OCI-LY3 (cell line): ENCODE measurements around the gene CRB3.

Experiments
- H2AFZ ChIP-seq: fragments of 200-600, 300-600 bp; shearing (Covaris generic); 2 replicates; pipeline ENCODE4 v1.6.0; 2014; ENCODE audit warnings: antibody characterized with exemption, low read depth, low read length
- H3K27ac ChIP-seq: fragments of 200-600, 300-600 bp; sonication (generic); 2 replicates; pipeline ENCODE4 v1.5.1; 2014; ENCODE audit warnings: mild to moderate bottlenecking, low read length, moderate library complexity, mixed read lengths
- H3K27me3 ChIP-seq: fragments of 200-600, 300-600 bp; sonication (generic); 2 replicates; pipeline ENCODE4 v1.6.1; 2014; ENCODE audit warnings: low read depth, low read length, mixed read lengths
- H3K36me3 ChIP-seq: fragments of 200-600, 300-600 bp; sonication (generic); replicated peaks from 2 replicates; pipeline ENCODE3; 2014; ENCODE audit warnings: low read depth, low read length, mixed read lengths
- H3K4me1 ChIP-seq: fragments of 300-600, 200-600 bp; sonication (generic); 2 replicates; pipeline ENCODE4 v1.6.1; 2014; ENCODE audit warnings: low read length, mixed read lengths
- H3K4me2 ChIP-seq: fragments of 200-600, 300-600 bp; sonication (generic); 2 replicates; pipeline ENCODE4 v1.6.1; 2014; ENCODE audit warnings: low read length, mixed read lengths
- H3K4me3 ChIP-seq: fragments of 300-600, 200-600 bp; sonication (generic); 2 replicates; pipeline ENCODE4 v1.5.1; 2014; ENCODE audit warnings: antibody characterized with exemption, mild to moderate bottlenecking, low read length, moderate library complexity
- H3K79me2 ChIP-seq: fragments of 300-600, 200-600 bp; shearing (Covaris generic); 2 replicates; pipeline ENCODE4 v1.6.1; 2014; ENCODE audit warnings: mild to moderate bottlenecking, low read length, mixed read lengths
- H3K9ac ChIP-seq: fragments of 300-600, 200-600 bp; shearing (Covaris generic); 2 replicates; pipeline ENCODE4 v1.6.0; 2014; ENCODE audit warnings: mild to moderate bottlenecking, low read length, moderate library complexity
- H3K9me3 ChIP-seq: fragments of 200-600, 300-600 bp; shearing (Covaris generic); 2 replicates; pipeline ENCODE4 v1.6.1; 2014; ENCODE audit warnings: low read length, mixed read lengths; ENCODE audit not compliant: insufficient read depth
- H4K20me1 ChIP-seq: fragments of 200-600, 300-600 bp; sonication (generic); 2 replicates; pipeline ENCODE4 v1.6.1; 2016; ENCODE audit warnings: low read length, mixed read lengths; ENCODE audit not compliant: insufficient read depth
- EZH2phosphoT487 ChIP-seq: fragments of 200-600 bp; shearing (Covaris generic); IDR thresholded peaks from 2 replicates; pipeline ENCODE4 v1.6.1; 2018; ENCODE audit warnings: antibody characterized with exemption, mixed run types, low read depth
- TF ChIP-seq, protein P1 (sequence below): fragments of 200-600, 300-600 bp; sonication (generic); IDR thresholded peaks from 2 replicates; pipeline ENCODE4 v1.5.1; 2014; ENCODE audit warnings: antibody characterized with exemption, low read length, low read depth

CRB3 gene

DNA sequence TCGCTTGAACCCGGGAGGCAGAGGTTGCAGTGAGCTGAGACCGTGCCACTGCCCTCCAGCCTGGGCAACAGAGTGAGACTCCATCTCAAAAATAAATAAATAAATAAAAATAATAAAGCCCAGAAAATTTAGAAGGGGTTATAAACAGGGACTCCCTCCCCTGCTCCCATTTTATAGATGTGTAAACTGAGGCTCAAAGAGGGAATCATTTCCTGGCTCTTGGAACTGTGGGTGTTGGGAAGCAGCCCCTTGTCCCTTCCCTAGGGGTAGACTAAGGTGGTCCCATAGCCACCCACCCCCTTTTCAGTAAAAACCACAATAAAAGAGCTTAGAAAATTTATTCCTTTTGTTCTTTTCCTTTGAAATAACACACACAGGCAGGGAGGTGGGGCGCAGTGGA is 24.3 kb upstream of the CRB3 start:
- Histone ChIP-seq H3K79me2 (no peaks in the 10 kb centered on the region), H3K27me3 (no peaks in the 10 kb centered on the region), H3K4me2 (no peak overlapping the region), H3K9ac (no peak overlapping the region), H3K4me1 (no peaks in the 10 kb centered on the region), H3K9me3 (no peaks in the 10 kb centered on the region), H3K36me3 (peaks cover 13% of the 10 kb centered on the region), H3K27ac (no peak overlapping the region), H4K20me1 (no peaks in the 10 kb centered on the region), H3K4me3 (no peak overlapping the region), H2AFZ (no peak overlapping the region)
- TF ChIP-seq, protein P1, sequence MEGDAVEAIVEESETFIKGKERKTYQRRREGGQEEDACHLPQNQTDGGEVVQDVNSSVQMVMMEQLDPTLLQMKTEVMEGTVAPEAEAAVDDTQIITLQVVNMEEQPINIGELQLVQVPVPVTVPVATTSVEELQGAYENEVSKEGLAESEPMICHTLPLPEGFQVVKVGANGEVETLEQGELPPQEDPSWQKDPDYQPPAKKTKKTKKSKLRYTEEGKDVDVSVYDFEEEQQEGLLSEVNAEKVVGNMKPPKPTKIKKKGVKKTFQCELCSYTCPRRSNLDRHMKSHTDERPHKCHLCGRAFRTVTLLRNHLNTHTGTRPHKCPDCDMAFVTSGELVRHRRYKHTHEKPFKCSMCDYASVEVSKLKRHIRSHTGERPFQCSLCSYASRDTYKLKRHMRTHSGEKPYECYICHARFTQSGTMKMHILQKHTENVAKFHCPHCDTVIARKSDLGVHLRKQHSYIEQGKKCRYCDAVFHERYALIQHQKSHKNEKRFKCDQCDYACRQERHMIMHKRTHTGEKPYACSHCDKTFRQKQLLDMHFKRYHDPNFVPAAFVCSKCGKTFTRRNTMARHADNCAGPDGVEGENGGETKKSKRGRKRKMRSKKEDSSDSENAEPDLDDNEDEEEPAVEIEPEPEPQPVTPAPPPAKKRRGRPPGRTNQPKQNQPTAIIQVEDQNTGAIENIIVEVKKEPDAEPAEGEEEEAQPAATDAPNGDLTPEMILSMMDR, result no peak
- no peak for TF ChIP-seq EZH2phosphoT487

DNA sequence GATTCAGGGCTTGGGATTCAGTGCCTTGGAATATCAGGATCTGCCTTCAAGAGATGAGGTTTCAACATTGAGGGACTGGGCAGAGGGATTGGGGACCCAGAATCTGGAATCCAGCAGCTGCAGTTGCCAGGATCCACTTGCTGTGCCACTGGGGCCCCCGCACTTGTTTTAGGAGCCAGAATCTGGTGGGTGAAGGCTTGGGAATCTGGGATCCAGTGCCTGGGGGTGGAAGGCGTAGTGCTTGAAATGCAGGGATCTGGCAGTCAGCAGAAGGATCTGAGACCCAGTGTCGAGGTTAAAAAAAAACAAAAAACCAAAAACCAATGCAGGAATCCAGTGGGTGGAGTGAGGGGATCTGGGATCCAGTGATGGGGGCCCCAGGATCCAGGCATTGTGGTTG is 23.2 kb upstream of the CRB3 start:
- no peak overlapping the region for H3K4me2 ChIP-seq
- no peaks in the 10 kb centered on the region for H3K79me2 ChIP-seq
- H4K20me1 ChIP-seq, result no peaks in the 10 kb centered on the region
- H3K4me1 ChIP-seq, result no peaks in the 10 kb centered on the region
- H3K27me3 ChIP-seq, result no peaks in the 10 kb centered on the region
- no peak overlapping the region for H3K27ac ChIP-seq
- no peak overlapping the region for H3K4me3 ChIP-seq
- H2AFZ ChIP-seq, result no peak overlapping the region
- no peak for TF ChIP-seq EZH2phosphoT487
- TF ChIP-seq, protein P1, result no peak
- no peaks in the 10 kb centered on the region for H3K9me3 ChIP-seq
- no peak overlapping the region for H3K9ac ChIP-seq
- peaks cover 21% of the 10 kb centered on the region for H3K36me3 ChIP-seq

DNA sequence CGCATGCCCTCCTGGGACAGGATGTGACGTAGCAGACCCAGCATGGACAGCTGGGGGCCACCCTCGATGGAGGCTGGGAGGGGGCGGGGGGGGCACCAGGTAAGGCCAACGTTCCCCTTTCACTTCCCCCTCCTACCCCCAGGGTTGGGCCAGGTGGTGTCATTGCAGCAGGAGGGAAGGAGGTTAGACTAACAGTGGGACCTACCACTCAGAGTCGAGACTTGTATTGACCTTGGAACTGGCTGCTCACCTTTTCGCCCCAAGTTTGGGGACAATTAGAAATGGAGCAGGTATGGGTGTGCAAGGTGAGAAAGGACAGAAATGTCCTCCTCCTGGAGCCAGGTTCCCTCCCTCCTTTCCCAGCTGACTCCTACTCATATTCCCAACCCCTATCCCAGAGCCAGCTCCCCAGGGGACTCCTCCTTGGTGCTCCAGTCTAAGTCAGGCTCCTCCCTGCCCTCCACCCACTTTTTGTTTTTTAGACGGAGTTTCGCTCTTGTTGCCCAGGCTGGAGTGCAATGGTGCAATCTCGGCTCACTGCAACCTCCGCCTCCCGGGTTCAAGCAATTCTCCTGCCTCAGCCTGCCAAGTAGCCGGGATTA is 21.9 kb upstream of the CRB3 start:
- no peaks in the 10 kb centered on the region for H3K4me1 ChIP-seq
- peaks cover 30% of the 10 kb centered on the region for H3K36me3 ChIP-seq
- no peaks in the 10 kb centered on the region for H3K79me2 ChIP-seq
- H3K4me3 ChIP-seq, result no peak overlapping the region
- no peak overlapping the region for H3K27ac ChIP-seq
- no peaks in the 10 kb centered on the region for H3K27me3 ChIP-seq
- H3K4me2 ChIP-seq, result no peak overlapping the region
- no peaks in the 10 kb centered on the region for H3K9me3 ChIP-seq
- TF ChIP-seq EZH2phosphoT487, result no peak
- TF ChIP-seq, protein P1, result no peak
- H2AFZ ChIP-seq, result no peak overlapping the region
- H3K9ac ChIP-seq, result no peak overlapping the region
- no peaks in the 10 kb centered on the region for H4K20me1 ChIP-seq

DNA sequence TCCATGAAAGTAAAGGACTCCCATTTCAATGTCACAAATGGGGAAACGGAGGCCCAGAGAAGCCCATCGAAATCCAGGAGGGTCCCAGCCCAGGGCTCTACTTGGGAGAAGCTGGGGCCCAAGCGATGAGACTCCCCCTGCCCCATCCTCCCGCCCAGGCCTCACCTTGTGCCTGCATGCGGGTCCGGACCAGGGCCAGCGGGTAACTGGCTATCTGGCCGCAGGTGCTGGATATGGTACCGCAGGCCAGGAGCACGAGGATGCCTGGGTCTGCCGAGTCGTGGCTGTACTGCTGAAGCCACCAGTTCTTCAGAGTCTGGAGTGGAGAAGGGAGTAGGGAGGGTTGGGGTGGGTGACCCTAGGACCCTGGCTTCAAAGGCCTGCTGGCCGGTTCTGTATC is 20.1 kb upstream of the CRB3 start:
- H3K36me3 ChIP-seq, result peaks cover 35% of the 10 kb centered on the region

More for the DNA sequence above, 20.1 kb upstream of the CRB3 start:
- TF ChIP-seq, protein P1, result no peak
- no peak for TF ChIP-seq EZH2phosphoT487
- no peak overlapping the region for H3K27ac ChIP-seq
- no peaks in the 10 kb centered on the region for H3K79me2 ChIP-seq
- H3K27me3 ChIP-seq, result no peaks in the 10 kb centered on the region
- no peak overlapping the region for H3K9ac ChIP-seq
- H2AFZ ChIP-seq, result no peak overlapping the region
- no peaks in the 10 kb centered on the region for H4K20me1 ChIP-seq
- no peak overlapping the region for H3K4me3 ChIP-seq
- no peaks in the 10 kb centered on the region for H3K9me3 ChIP-seq
- H3K4me2 ChIP-seq, result no peak overlapping the region
- no peaks in the 10 kb centered on the region for H3K4me1 ChIP-seq
